Measurements from ENCODE around the gene KDM4B. TPM values are rescaled to one million over a fixed set of nuclear protein-coding genes. Genes with fewer than 3 reads are reported as not detected.
"Not testable (repeated sequence)": the region's sequence is repeated elsewhere in the genome, so short reads cannot be mapped to it uniquely, and the experiment has no call there.

Gene KDM4B
- total RNA-seq, 2 donors from 2014 or later = 49.1 to 54.0 TPM

- Histone ChIP-seq H3K4me1 (ENCODE audit: control insufficient read depth in 1 of 2, low read depth in 2 of 2) (no peaks in the 10 kb centered on the region), H3K27ac (no peak overlapping the region), H3K27me3 (replicated peaks; ENCODE audit: insufficient read depth) (no peaks in the 10 kb centered on the region), H3K9me3 (no peaks in the 10 kb centered on the region), H3K36me3 (no peaks in the 10 kb centered on the region), H3K4me3 (no peak overlapping the region)
- DNase-seq (ENCODE audit: low spot score) (no peak), ATAC-seq (ENCODE audit: insufficient number of reproducible peaks, low FRiP score, low read depth) (no peak)
- no peak for TF ChIP-seq CTCF (IDR thresholded peaks at IDR 0.05)
Observed at GRCh38 chr19:5194641-5195040, 225.7 kb downstream of the KDM4B start.

DNA sequence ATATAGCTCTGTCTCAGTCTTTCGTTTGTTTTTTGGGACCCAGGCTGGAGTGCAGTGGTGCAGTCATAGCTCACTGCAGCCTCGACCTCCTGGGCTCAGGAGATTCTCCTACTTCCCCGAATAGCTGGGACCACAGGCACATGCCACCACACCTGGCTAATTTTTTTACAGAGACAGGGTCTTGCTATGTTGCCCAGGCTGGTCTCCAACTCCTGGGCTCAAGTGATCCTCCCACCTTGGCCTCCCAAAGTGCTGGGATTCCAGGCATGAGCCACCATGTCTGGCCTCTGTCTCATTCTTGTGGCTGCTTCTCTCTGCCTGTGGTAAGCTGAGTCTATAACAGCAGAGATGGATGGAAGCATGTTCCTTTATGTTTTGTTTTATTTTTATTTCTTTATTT lies 226.7 kb downstream of the KDM4B start:
- H3K36me3 ChIP-seq; ATAC-seq (ENCODE audit: insufficient number of reproducible peaks, low FRiP score, low read depth); H3K4me1 ChIP-seq (ENCODE audit: control insufficient read depth in 1 of 2, low read depth in 2 of 2); H3K27ac ChIP-seq; H3K27me3 ChIP-seq (replicated peaks; ENCODE audit: insufficient read depth); H3K4me3 ChIP-seq; DNase-seq (ENCODE audit: low spot score); H3K9me3 ChIP-seq: not testable (repeated sequence)

DNA sequence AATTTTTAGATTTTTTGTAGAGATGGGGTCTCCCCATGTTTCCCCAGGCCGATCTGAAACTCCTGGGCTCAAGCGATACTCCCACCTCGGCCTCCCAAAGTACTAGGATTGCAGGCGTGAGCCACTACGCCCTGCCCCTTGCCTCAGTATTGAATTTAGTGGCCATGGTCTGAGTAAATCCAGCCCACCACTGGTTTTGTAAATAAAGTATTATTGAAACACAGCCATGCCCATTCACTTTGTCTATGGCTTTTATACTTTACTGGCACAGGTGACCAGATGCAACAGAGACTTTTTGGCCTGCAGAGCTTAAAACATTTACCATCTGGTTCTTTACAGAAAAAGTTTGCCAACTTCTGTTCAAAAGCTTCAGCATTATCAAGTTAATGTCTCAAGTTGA lies 227.9 kb downstream of the KDM4B start:
- DNase-seq (ENCODE audit: low spot score) (no peak), ATAC-seq (ENCODE audit: insufficient number of reproducible peaks, low FRiP score, low read depth) (no peak)
- no peaks in the 10 kb centered on the region for H3K9me3 ChIP-seq
- no peak for TF ChIP-seq CTCF (IDR thresholded peaks at IDR 0.05)
- H3K27ac ChIP-seq = no peak overlapping the region
- H3K4me1 ChIP-seq (ENCODE audit: control insufficient read depth in 1 of 2, low read depth in 2 of 2) = no peaks in the 10 kb centered on the region
- no peak overlapping the region for H3K4me3 ChIP-seq
- no peaks in the 10 kb centered on the region for H3K27me3 ChIP-seq (replicated peaks; ENCODE audit: insufficient read depth)
- no peaks in the 10 kb centered on the region for H3K36me3 ChIP-seq

DNA sequence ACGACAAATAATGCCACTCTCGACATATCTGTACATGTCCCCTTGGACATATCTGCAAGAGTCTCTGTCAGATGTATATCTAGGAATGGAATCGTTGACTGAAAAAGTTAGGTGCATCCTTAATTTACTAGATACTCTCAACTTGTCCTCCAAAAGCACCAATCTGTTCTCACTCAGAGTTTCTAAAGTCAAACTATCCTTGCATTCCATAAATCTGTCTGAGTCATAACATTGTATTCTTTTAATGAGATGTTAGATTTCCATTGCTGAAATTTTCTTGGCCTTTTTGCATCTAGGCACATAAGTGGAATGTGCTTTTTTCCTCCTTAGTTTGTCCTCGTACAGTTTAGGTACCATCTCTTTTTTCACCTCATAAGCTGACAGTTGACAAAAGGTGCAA lies 231.9 kb downstream of the KDM4B start:
- no peak for TF ChIP-seq CTCF (IDR thresholded peaks at IDR 0.05)
- Histone ChIP-seq H3K4me3 (no peak overlapping the region), H3K9me3 (peaks cover 8% of the 10 kb centered on the region)

GRCh38 chr19:5202553-5202952 lies 233.6 kb downstream of the KDM4B start:
- peaks cover 0 to 6% of the 10 kb centered on the region in 2 donors for H3K4me1 ChIP-seq (ENCODE audit: control insufficient read depth in 1 of 2, low read depth in 2 of 2)
- no peak overlapping the region for H3K4me3 ChIP-seq
- no peaks in the 10 kb centered on the region for H3K27me3 ChIP-seq (replicated peaks; ENCODE audit: insufficient read depth)
- H3K36me3 ChIP-seq = peaks cover 2% of the 10 kb centered on the region
- no peak for TF ChIP-seq CTCF (IDR thresholded peaks at IDR 0.05)
- no peak for ATAC-seq (ENCODE audit: insufficient number of reproducible peaks, low FRiP score, low read depth)
- peaks cover 8% of the 10 kb centered on the region for H3K9me3 ChIP-seq
- DNase-seq (ENCODE audit: low spot score) = no peak
- no peak overlapping the region for H3K27ac ChIP-seq

More for the DNA sequence above, 231.9 kb downstream of the KDM4B start:
- Histone ChIP-seq H3K36me3 (no peaks in the 10 kb centered on the region), H3K27me3 (replicated peaks; ENCODE audit: insufficient read depth) (no peaks in the 10 kb centered on the region), H3K27ac (no peak overlapping the region), H3K4me1 (ENCODE audit: control insufficient read depth in 1 of 2, low read depth in 2 of 2) (no peaks in the 10 kb centered on the region)
- ATAC-seq (ENCODE audit: insufficient number of reproducible peaks, low FRiP score, low read depth) (no peak), DNase-seq (ENCODE audit: low spot score) (no peak)

Other genes with a start within 250 kb of the KDM4B start
- 10 to 100 TPM; 67.9 to 73.8 TPM for gene DPP9, start 245.3 kb upstream of the KDM4B start, total RNA-seq
- 10 to 100 TPM; 15.7 to 17.1 TPM for gene FEM1A, start 177.4 kb upstream of the KDM4B start, total RNA-seq
- gene TICAM1, start 137.4 kb upstream of the KDM4B start, total RNA-seq = 10 to 100 TPM; 10.0 to 14.0 TPM
- gene PLIN3, start 101.4 kb upstream of the KDM4B start, total RNA-seq = 10 to 100 TPM; 41.7 to 51.6 TPM
- 1 to 10 TPM in 1 of 2 donors, under 1 TPM in 1; 0.49 to 3.1 TPM for gene ARRDC5, start 66.2 kb upstream of the KDM4B start, total RNA-seq
- 1 to 10 TPM; 1.6 to 2.2 TPM for gene UHRF1, start 59.6 kb upstream of the KDM4B start, total RNA-seq

Measured in thoracic aorta (tissue), 2 donors.